BJ (cell line): ENCODE measurements around the gene ACAD9. TPM values are rescaled to one million over a fixed set of nuclear protein-coding genes. Genes with fewer than 3 reads are reported as not detected.
"Not testable (repeated sequence)": the region's sequence is repeated elsewhere in the genome, so short reads cannot be mapped to it uniquely, and the experiment has no call there.

Experiments used
- CTCF ChIA-PET: fragments of 350-600 bp; formaldehyde crosslinking; extraction: SDS; loops from one replicate; lab custom pipeline; 2021; ENCODE audit warnings: antibody characterized with exemption, inconsistent platforms; lab: Yijun Ruan, JAX
- POLR2A ChIA-PET: fragments of 300-600 bp; sonication (Branson Sonifier 250); formaldehyde crosslinking; extraction: SDS; loops from one replicate; lab custom pipeline; 2021; ENCODE audit warnings: antibody characterized with exemption; lab: Charles Lee
- DNase-seq: peaks from one replicate; pipeline ENCODE4 v3.0.0-alpha.2; 2011; ENCODE audit warnings: low read depth
- H3K27me3 ChIP-seq: 2 replicates; pipeline ENCODE4 v1.6.0; 2011; ENCODE audit warnings: low read length; ENCODE audit not compliant: control insufficient read depth, insufficient read depth
- H3K36me3 ChIP-seq: 2 replicates; pipeline ENCODE4 v1.5.1; 2011; ENCODE audit warnings: low read length; ENCODE audit not compliant: control insufficient read depth, insufficient read depth
- H3K4me3 ChIP-seq: 2 replicates; pipeline ENCODE4 v1.5.1; 2011; ENCODE audit warnings: low read depth, mild to moderate bottlenecking, control low read depth, low read length
- CTCF ChIP-seq: IDR thresholded peaks from 2 replicates; pipeline ENCODE4 v1.5.1; 2011; ENCODE audit warnings: low read depth, mild to moderate bottlenecking, control low read depth, inconsistent platforms, low read length, moderate library complexity; ENCODE audit not compliant: insufficient read depth
- polyA minus RNA-seq: library from RNA; depleted of rRNA, polyadenylated mRNA; stranded (reverse); fragments of >200 nt; gene quantifications from 2 replicates; pipeline ENCODE4 v1.2.3, GENCODE V29; 2011; rRNA and poly(A)+ RNA removed
- polyA plus RNA-seq: library from polyadenylated mRNA; depleted of rRNA; stranded (reverse); fragments of >200 nt; gene quantifications from 2 replicates; pipeline ENCODE4 v1.2.3, GENCODE V29; 2011; rRNA removed

ACAD9 gene
- polyA plus RNA-seq, result 29.4 and 48.5 TPM in 2 replicates
- 30.6 and 41.3 TPM in 2 replicates for polyA minus RNA-seq

DNA sequence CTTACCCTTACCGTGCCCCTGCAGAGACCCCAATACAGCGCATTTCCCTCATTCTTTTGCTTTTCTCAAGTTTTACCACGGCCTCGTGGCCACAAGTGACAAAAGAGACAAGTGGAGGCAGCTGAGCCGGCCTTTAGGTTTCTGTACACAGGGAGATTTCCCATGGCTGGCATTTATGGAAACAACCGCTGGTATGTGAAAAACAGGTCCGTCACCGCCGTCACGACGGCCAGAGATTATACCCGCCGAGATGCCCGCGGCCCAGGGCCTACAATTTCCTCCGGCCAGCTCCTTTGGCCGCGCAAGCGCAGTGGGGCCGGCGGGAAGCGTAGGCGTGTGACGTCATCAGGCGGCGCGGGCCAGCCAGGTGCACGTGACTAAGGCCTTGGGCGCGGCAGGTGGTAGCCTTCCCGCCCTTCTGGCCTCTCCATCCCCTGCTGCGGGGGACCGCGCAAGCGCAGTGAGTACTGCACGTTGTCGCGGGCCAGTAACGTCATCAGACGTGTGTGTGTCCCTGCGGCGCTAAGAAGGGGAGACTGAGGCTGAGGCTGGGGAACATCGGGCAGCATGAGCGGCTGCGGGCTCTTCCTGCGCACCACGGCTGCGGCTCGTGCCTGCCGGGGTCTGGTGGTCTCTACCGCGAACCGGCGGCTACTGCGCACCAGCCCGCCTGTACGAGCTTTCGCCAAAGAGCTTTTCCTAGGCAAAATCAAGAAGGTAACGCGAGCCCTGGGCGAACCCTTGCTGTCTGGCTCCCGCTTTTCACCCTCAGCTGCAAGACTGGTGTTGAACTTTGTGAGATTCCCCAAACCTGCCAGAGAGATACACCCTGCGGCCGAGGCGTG is at the start of gene ACAD9:
TSS of gene ACAD9 (plus strand) at position 496 of the 845 bp plus-strand sequence. CDS start at position 568, 72 bp downstream.
- ChIA-PET CTCF (interaction anchor here (0.6 to 3.4 kb wide), 7 partner anchors 31 to 262 kb away, joined by 3 to 19 read pairs (median 5); no protein-coding TSS in a partner anchor), POLR2A (interaction anchor here (0.7 to 1.4 kb wide), 3 partner anchors 10 to 243 kb away, joined by 3 read pairs; no protein-coding TSS in a partner anchor)

GRCh38 chr3:128829925-128830625 is 49.3 kb upstream of the ACAD9 start:
- DNase-seq, H3K27me3 ChIP-seq, POLR2A ChIA-PET, H3K4me3 ChIP-seq, H3K36me3 ChIP-seq, CTCF ChIA-PET: not testable (repeated sequence)

More for the DNA sequence above, at the start of gene ACAD9:
- no peak for TF ChIP-seq CTCF
- Histone ChIP-seq H3K4me3 (peak within 1 kb of the TSS; percentile 89), H3K27me3 (no peaks in the 10 kb centered on the region), H3K36me3 (no peaks in the 10 kb centered on the region; the same call in 1 of the 2 replicates)
- DNase-seq, result peak; percentile 89

DNA sequence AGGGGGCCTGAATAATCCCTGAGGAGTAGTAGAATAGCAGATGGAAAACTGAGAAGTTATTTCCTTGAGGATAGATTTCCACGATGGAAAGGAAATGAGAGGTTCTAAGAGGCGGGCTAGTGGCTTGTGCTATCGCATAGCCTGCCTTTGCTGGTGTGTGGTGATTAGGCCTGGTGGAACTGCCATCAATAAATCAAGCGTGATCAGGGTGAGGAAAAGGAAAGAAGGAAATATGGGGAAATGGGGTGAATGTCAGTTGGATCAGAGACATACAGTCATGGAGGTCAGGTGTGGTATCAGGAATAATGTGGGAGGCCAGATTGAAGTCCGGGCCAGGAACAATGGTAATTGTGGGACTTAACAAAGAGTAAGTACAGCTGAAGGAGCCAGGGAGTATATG is 48.7 kb upstream of the ACAD9 start:
- POLR2A ChIA-PET, CTCF ChIA-PET, DNase-seq, H3K4me3 ChIP-seq, H3K36me3 ChIP-seq, H3K27me3 ChIP-seq: not testable (repeated sequence)

DNA sequence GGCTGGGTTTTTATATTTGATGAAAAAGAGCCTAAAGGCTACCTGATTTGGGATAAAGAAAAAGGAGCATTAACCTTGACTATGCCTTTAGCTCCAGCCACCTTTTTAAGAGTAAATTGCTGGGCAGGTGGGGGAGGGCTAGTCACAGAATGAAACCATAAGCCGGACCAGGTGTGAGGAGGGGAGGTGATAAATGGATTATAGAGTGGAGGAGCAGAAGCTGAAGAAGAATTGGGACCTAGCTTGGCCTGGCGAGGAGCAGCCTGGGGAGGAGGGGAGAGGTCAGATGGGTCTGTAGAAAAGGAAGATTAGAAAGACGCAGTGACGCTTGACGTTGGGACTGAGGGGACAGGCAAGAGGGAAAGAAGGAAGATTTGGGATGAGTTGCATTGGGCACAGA is 46.4 kb upstream of the ACAD9 start:
- H3K36me3 ChIP-seq, H3K4me3 ChIP-seq, POLR2A ChIA-PET, CTCF ChIA-PET, H3K27me3 ChIP-seq, DNase-seq: not testable (repeated sequence)

DNA sequence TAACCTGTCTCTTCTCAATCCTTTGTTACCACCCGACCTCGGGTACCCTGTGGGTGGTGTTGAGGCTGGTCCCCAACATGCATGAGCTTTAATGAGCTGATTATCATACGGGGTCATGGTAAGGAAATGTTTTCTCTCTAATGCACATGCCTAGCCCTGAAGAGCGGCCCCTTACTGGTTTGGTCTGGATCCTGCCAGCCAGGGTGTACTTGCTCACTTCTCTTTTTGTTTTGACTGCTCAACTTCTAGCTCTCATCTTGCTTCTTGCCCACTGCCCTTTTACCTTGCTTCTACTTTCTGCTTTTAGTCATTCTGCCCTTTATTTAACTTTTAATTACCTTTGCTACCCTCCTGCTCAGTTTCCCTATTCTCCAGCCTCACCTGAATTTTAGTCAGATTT is 44.3 kb upstream of the ACAD9 start:
- no peak for DNase-seq
- ChIA-PET POLR2A (no interaction called here), CTCF (no interaction called here)
- H3K27me3 ChIP-seq, result no peaks in the 10 kb centered on the region; the same call in 1 of the 2 replicates
- no peaks in the 10 kb centered on the region for H3K36me3 ChIP-seq
- no peak for TF ChIP-seq CTCF
- no peak overlapping the region for H3K4me3 ChIP-seq

- ChIA-PET CTCF (interaction anchor here (0.9 kb wide), 1 partner anchor 21 kb away, joined by 3 read pairs; no protein-coding TSS in a partner anchor), POLR2A (no interaction called here)
- Histone ChIP-seq H3K27me3 (no peaks in the 10 kb centered on the region), H3K36me3 (no peaks in the 10 kb centered on the region), H3K4me3 (no peak overlapping the region)
- no peak for TF ChIP-seq CTCF
- DNase-seq, result no peak
Observed at GRCh38 chr3:128841926-128842920, 37.2 kb upstream of the ACAD9 start.
